ENCODE data around the gene PSMB3.

PSMB3 gene

GRCh38 chr17:38791162-38791561, 38.6 kb downstream of the PSMB3 start:
- no peak overlapping the region for H3K9ac ChIP-seq (ENCODE audit: low read length)
- no peak overlapping the region for H3K4me3 ChIP-seq (ENCODE audit: low read depth, low read length, poor library complexity, severe bottlenecking)
- H3K4me1 ChIP-seq (ENCODE audit: insufficient read depth, low read length, severe bottlenecking), result no peaks in the 10 kb centered on the region
- no peak overlapping the region for H2AFZ ChIP-seq (ENCODE audit: low read length)
- no peaks in the 10 kb centered on the region for H3K79me2 ChIP-seq (ENCODE audit: insufficient read depth, low read length)
- H3K36me3 ChIP-seq (ENCODE audit: insufficient read depth, low read length), result peaks cover 4% of the 10 kb centered on the region; the same call in 1 of the 2 replicates
- H3K27me3 ChIP-seq (ENCODE audit: insufficient read depth, low read length), result no peaks in the 10 kb centered on the region
- TF ChIP-seq EZH2 (IDR thresholded peaks at IDR 0.05; ENCODE audit: borderline replicate concordance, low read length) (no peak), CTCF (IDR thresholded peaks at IDR 0.05; ENCODE audit: low read length) (no peak)
- H3K27ac ChIP-seq (ENCODE audit: low read depth, low read length, poor library complexity, severe bottlenecking), result no peak overlapping the region
- no peaks in the 10 kb centered on the region for H3K9me3 ChIP-seq (ENCODE audit: low read length)
- no peaks in the 10 kb centered on the region for H4K20me1 ChIP-seq (ENCODE audit: insufficient read depth, low read length)
- no peaks in the 10 kb centered on the region for H3F3A ChIP-seq (ENCODE audit: insufficient read depth, low read length)
- H3K4me2 ChIP-seq (ENCODE audit: low read length), result no peak overlapping the region
- no peaks in the 10 kb centered on the region for H3K9me2 ChIP-seq (ENCODE audit: low read depth, low read length)

GRCh38 chr17:38794221-38794620, 41.7 kb downstream of the PSMB3 start:
- H3K4me3 ChIP-seq (ENCODE audit: low read depth, low read length, poor library complexity, severe bottlenecking), result no peak overlapping the region
- H3K27me3 ChIP-seq (ENCODE audit: insufficient read depth, low read length), result no peaks in the 10 kb centered on the region
- H3K79me2 ChIP-seq (ENCODE audit: insufficient read depth, low read length), result no peaks in the 10 kb centered on the region
- H3K4me1 ChIP-seq (ENCODE audit: insufficient read depth, low read length, severe bottlenecking), result peaks cover 21% of the 10 kb centered on the region
- no peak overlapping the region for H3K9ac ChIP-seq (ENCODE audit: low read length)
- H3F3A ChIP-seq (ENCODE audit: insufficient read depth, low read length), result no peaks in the 10 kb centered on the region
- TF ChIP-seq CTCF (IDR thresholded peaks at IDR 0.05; ENCODE audit: low read length), result no peak
- TF ChIP-seq EZH2 (IDR thresholded peaks at IDR 0.05; ENCODE audit: borderline replicate concordance, low read length), result no peak
- no peaks in the 10 kb centered on the region for H3K36me3 ChIP-seq (ENCODE audit: insufficient read depth, low read length)
- no peak overlapping the region for H2AFZ ChIP-seq (ENCODE audit: low read length)
- no peaks in the 10 kb centered on the region for H3K9me3 ChIP-seq (ENCODE audit: low read length)
- no peaks in the 10 kb centered on the region for H3K9me2 ChIP-seq (ENCODE audit: low read depth, low read length)
- H3K27ac ChIP-seq (ENCODE audit: low read depth, low read length, poor library complexity, severe bottlenecking), result no peak overlapping the region
- no peak overlapping the region for H3K4me2 ChIP-seq (ENCODE audit: low read length)
- H4K20me1 ChIP-seq (ENCODE audit: insufficient read depth, low read length), result no peaks in the 10 kb centered on the region

GRCh38 chr17:38796451-38797157, 44.1 kb downstream of the PSMB3 start:
- no peak overlapping the region for H3K9ac ChIP-seq (ENCODE audit: low read length)
- no peaks in the 10 kb centered on the region for H3K79me2 ChIP-seq (ENCODE audit: insufficient read depth, low read length)
- H3K27me3 ChIP-seq (ENCODE audit: insufficient read depth, low read length), result no peaks in the 10 kb centered on the region
- no peaks in the 10 kb centered on the region for H3K9me3 ChIP-seq (ENCODE audit: low read length)
- H3K27ac ChIP-seq (ENCODE audit: low read depth, low read length, poor library complexity, severe bottlenecking), result no peak overlapping the region
- H3K4me1 ChIP-seq (ENCODE audit: insufficient read depth, low read length, severe bottlenecking), result peaks cover 28% of the 10 kb centered on the region
- no peaks in the 10 kb centered on the region for H4K20me1 ChIP-seq (ENCODE audit: insufficient read depth, low read length)
- TF ChIP-seq EZH2 (IDR thresholded peaks at IDR 0.05; ENCODE audit: borderline replicate concordance, low read length), result no peak
- no peak for TF ChIP-seq CTCF (IDR thresholded peaks at IDR 0.05; ENCODE audit: low read length)
- H3K4me3 ChIP-seq (ENCODE audit: low read depth, low read length, poor library complexity, severe bottlenecking), result no peak overlapping the region
- no peaks in the 10 kb centered on the region for H3K9me2 ChIP-seq (ENCODE audit: low read depth, low read length)
- no peak overlapping the region for H2AFZ ChIP-seq (ENCODE audit: low read length)
- H3K36me3 ChIP-seq (ENCODE audit: insufficient read depth, low read length), result peaks cover 7% of the 10 kb centered on the region
- no peak overlapping the region for H3K4me2 ChIP-seq (ENCODE audit: low read length)
- H3F3A ChIP-seq (ENCODE audit: insufficient read depth, low read length), result no peaks in the 10 kb centered on the region

Measured in OCI-LY1 (cell line).